ENCODE results near the gene RYK.

DNA sequence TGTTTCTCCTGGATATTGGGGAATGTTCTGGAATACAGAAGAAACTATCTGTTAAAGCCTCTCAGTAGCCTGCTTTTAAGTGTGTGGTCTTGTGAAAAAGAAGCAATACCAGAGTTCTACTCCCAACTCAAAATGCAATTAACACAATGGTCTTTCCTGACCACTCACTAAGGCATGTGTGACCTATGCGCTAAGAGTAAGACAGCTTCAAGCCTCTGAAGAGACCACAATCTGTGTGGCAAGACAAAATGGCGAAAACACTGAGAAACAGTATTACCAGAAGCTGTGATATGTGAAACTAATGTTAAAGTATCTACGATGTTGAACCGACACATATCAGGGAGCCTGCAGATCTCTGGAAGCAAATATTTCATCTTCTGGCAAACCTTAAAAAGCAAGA is 33.8 kb downstream of the RYK start:
- no peak for TF ChIP-seq POLR2A (IDR thresholded peaks at IDR 0.05)
- TF ChIP-seq, protein P1, sequence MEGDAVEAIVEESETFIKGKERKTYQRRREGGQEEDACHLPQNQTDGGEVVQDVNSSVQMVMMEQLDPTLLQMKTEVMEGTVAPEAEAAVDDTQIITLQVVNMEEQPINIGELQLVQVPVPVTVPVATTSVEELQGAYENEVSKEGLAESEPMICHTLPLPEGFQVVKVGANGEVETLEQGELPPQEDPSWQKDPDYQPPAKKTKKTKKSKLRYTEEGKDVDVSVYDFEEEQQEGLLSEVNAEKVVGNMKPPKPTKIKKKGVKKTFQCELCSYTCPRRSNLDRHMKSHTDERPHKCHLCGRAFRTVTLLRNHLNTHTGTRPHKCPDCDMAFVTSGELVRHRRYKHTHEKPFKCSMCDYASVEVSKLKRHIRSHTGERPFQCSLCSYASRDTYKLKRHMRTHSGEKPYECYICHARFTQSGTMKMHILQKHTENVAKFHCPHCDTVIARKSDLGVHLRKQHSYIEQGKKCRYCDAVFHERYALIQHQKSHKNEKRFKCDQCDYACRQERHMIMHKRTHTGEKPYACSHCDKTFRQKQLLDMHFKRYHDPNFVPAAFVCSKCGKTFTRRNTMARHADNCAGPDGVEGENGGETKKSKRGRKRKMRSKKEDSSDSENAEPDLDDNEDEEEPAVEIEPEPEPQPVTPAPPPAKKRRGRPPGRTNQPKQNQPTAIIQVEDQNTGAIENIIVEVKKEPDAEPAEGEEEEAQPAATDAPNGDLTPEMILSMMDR (IDR thresholded peaks at IDR 0.05) = no peak

Data from testis (tissue), 2 donors.